Placental epithelial cell (primary cell): ENCODE results near the gene C1QTNF9B. TPM values are rescaled to one million over a fixed set of nuclear protein-coding genes. Genes with fewer than 3 reads are reported as not detected.

ENCODE experiments used
- total RNA-seq: library from RNA; depleted of rRNA; stranded (reverse); fragments of >200 nt; gene quantifications from 2 replicates; pipeline ENCODE4 v1.2.3, GENCODE V29; 2012

The C1QTNF9B gene
- not detected in 2 replicates for total RNA-seq

DNA sequence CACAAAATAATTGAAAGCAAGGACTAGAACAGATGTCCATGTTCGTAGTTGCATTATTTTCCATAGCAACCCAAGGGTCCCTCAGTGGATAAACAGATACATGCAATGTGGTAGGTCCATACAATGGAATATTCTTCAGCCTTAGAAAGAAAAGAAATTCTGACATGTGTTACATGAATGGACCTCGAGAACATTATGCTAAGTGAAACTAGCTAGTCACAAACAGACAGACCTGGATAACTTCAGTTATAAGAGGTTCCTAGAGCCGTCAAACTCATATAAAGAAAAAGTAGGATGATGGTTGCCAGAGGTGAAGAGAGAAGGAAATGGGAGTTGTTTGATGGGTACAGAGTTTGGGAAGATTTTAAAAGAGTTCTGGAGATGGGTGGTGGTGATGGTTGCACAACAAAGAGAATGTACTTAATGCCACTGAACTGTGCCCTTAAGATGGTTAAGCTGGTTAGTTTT lies at the start of gene C1QTNF9B:
TSS of gene C1QTNF9B (minus strand) at position 51 of the 468 bp plus-strand sequence.

DNA sequence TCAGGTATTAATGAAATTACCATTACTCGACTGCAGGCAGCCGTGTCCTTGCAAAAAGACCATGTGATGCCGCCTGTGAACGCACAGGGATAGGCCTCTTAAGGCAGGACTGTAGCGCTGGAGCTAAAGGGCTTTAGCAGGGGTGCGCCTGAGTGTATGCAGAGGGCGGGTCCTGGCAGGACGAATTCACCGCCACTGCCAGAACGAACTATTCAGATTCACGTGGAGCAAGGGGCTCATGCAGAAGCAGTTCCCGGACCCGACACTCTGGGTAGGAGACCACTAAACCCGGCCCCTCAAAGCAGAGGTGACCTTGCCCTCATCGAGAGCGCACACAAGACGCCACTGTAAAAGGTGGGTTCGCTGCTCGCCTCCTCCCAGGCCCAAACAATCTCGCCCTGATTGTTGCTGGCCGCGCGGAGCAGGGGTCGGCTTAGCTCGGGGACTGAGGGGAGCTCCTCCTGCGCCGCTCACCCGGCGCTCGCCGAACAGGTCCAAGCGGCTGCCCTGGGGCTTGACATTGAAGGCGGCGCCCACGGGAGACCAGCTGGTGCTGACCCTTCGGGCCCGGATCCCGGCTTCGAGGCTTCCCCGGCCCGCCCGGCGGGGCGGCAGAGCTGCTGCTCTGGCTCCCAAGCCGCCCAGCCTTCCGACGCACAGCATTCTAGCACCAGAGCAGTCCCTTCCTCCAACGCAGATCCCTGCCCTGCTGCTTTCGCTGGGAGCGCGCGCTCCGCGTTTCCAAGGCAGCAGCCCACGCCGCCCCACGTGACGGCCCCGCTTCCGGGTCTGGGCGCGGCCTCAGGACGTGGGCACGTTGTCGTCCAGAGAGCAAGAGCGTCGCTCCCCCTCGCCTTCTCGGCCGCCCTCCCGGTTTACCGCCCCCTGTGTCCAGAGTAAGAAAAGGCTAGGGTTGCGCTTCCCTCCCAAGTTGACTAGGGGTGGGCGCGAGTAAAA lies 8.4 kb downstream of the C1QTNF9B start, which contains the start of gene MIPEP:
TSS of gene MIPEP (minus strand) at position 743 of the 957 bp plus-strand sequence. CDS start at position 663, 80 bp downstream.

Other genes with a start within 250 kb of the C1QTNF9B start
- 11.4 and 28.3 TPM in 2 replicates for gene MIPEP, start 8.1 kb downstream of the C1QTNF9B start, total RNA-seq